ENCODE measurements around the gene PDE6A.

The PDE6A gene

GRCh38 chr5:149907828-149908227 lies 36.8 kb downstream of the PDE6A start:
- H3F3A ChIP-seq (ENCODE audit: control insufficient read depth, insufficient read depth): no peaks in the 10 kb centered on the region
- no peak overlapping the region for H3K4me2 ChIP-seq (ENCODE audit: low read length)
- H3K79me2 ChIP-seq (ENCODE audit: control insufficient read depth, low read length): no peaks in the 10 kb centered on the region
- no peaks in the 10 kb centered on the region for H3K9me2 ChIP-seq (replicated peaks; ENCODE audit: control insufficient read depth, low read length)
- no peak overlapping the region for H3K4me3 ChIP-seq (ENCODE audit: low read length)
- TF ChIP-seq CTCF (IDR thresholded peaks at IDR 0.05; ENCODE audit: low read depth, low read length, poor library complexity, severe bottlenecking) (no peak), EZH2phosphoT487 (IDR thresholded peaks at IDR 0.05; ENCODE audit: borderline replicate concordance, low read length) (no peak)
- no peak overlapping the region for H3K27ac ChIP-seq (ENCODE audit: low read depth, low read length)
- H3K27me3 ChIP-seq (ENCODE audit: control insufficient read depth, low read length): peaks cover 30% of the 10 kb centered on the region
- H3K9me3 ChIP-seq (ENCODE audit: control insufficient read depth, insufficient read depth, low read length): no peaks in the 10 kb centered on the region
- H4K20me1 ChIP-seq (ENCODE audit: control insufficient read depth, insufficient read depth, low read depth, low read length): no peaks in the 10 kb centered on the region
- H3K36me3 ChIP-seq (ENCODE audit: control insufficient read depth, low read length): no peaks in the 10 kb centered on the region
- peaks cover 7% of the 10 kb centered on the region; the same call in 1 of the 2 replicates for H3K4me1 ChIP-seq (ENCODE audit: control insufficient read depth, low read length)

DNA sequence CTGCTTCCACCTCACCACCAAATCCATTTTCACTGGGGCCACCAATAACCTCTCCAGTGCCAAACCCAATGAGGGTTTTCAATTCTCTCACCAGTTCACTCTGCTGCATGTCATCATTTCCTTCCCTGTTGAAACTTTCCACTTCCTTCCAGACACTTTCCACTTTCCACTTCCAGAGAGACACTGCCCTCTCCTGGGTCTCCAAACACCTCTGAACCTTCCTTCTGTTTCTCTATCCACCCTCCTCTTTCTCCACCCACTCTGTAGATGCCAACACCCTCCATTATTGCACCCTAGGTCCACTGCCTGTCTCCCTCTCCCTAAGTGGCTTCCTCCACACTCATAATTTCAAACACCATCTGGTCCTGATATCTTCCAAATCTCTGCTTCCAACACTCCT lies 39.6 kb downstream of the PDE6A start:
- peaks cover 7% of the 10 kb centered on the region; the same call in 1 of the 2 replicates for H3K4me1 ChIP-seq (ENCODE audit: control insufficient read depth, low read length)
- no peak for TF ChIP-seq EZH2phosphoT487 (IDR thresholded peaks at IDR 0.05; ENCODE audit: borderline replicate concordance, low read length)
- TF ChIP-seq CTCF (IDR thresholded peaks at IDR 0.05; ENCODE audit: low read depth, low read length, poor library complexity, severe bottlenecking): no peak
- no peaks in the 10 kb centered on the region for H3K9me3 ChIP-seq (ENCODE audit: control insufficient read depth, insufficient read depth, low read length)
- no peaks in the 10 kb centered on the region for H3F3A ChIP-seq (ENCODE audit: control insufficient read depth, insufficient read depth)
- H4K20me1 ChIP-seq (ENCODE audit: control insufficient read depth, insufficient read depth, low read depth, low read length): no peaks in the 10 kb centered on the region
- no peaks in the 10 kb centered on the region for H3K9me2 ChIP-seq (replicated peaks; ENCODE audit: control insufficient read depth, low read length)
- H3K27me3 ChIP-seq (ENCODE audit: control insufficient read depth, low read length): peaks cover 12% of the 10 kb centered on the region
- no peak overlapping the region for H3K4me3 ChIP-seq (ENCODE audit: low read length)
- no peak overlapping the region for H3K4me2 ChIP-seq (ENCODE audit: low read length)
- no peaks in the 10 kb centered on the region for H3K36me3 ChIP-seq (ENCODE audit: control insufficient read depth, low read length)
- H3K27ac ChIP-seq (ENCODE audit: low read depth, low read length): no peak overlapping the region
- no peaks in the 10 kb centered on the region for H3K79me2 ChIP-seq (ENCODE audit: control insufficient read depth, low read length)

- H3K36me3 ChIP-seq (ENCODE audit: control insufficient read depth, low read length): no peaks in the 10 kb centered on the region
Observed at GRCh38 chr5:149904293-149904886, 40.2 kb downstream of the PDE6A start.

More at GRCh38 chr5:149904293-149904886, 40.2 kb downstream of the PDE6A start:
- Histone ChIP-seq H3F3A (ENCODE audit: control insufficient read depth, insufficient read depth) (no peaks in the 10 kb centered on the region), H3K4me2 (ENCODE audit: low read length) (no peak overlapping the region), H3K79me2 (ENCODE audit: control insufficient read depth, low read length) (no peaks in the 10 kb centered on the region), H3K4me3 (ENCODE audit: low read length) (no peak overlapping the region), H3K9me2 (replicated peaks; ENCODE audit: control insufficient read depth, low read length) (no peaks in the 10 kb centered on the region), H4K20me1 (ENCODE audit: control insufficient read depth, insufficient read depth, low read depth, low read length) (no peaks in the 10 kb centered on the region), H3K4me1 (ENCODE audit: control insufficient read depth, low read length) (peaks cover 7% of the 10 kb centered on the region; the same call in 1 of the 2 replicates), H3K27me3 (ENCODE audit: control insufficient read depth, low read length) (peaks cover 11% of the 10 kb centered on the region; the same call in 1 of the 2 replicates), H3K27ac (ENCODE audit: low read depth, low read length) (no peak overlapping the region), H3K9me3 (ENCODE audit: control insufficient read depth, insufficient read depth, low read length) (no peaks in the 10 kb centered on the region)
- TF ChIP-seq CTCF (IDR thresholded peaks at IDR 0.05; ENCODE audit: low read depth, low read length, poor library complexity, severe bottlenecking) (no peak), EZH2phosphoT487 (IDR thresholded peaks at IDR 0.05; ENCODE audit: borderline replicate concordance, low read length) (no peak)

Data from DOHH2 (cell line).